ENCODE measurements around the gene DYNC1I1.

The DYNC1I1 gene

DNA sequence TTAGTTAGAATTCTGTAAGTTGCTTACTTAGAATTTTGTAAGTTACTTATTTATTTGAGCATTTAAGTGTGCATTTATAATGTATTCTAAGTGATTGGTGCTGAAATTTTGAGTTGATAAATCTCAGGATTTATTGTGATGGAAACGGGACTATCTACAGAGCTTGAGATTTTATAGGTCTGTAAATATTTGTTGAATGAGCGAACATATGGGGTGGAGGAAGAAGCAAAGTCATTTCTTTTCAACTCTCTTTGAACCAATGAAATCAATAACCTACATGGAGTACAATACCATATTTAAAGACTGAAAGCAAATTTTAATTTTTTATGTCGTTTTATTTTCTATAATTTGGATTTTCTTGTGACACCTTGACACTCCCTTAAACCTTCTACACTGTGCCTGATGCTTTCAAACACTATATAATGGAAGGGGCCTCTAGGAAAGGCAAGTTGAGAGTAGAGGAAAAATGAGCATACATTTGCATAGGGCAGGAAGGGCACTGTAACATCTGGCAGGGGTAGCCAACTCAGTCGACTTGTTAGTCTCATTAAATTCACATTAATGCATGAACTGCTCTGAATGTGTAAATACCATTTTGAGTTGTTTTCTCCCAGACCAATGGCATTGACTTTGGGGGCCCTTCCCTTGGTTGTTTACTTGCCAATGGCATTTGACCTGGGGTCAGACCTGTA, 204.2 kb downstream of the DYNC1I1 start:
- Histone ChIP-seq H3K9ac (ENCODE audit: low read depth in 1 of 2, low read length in 2 of 2) (no peak overlapping the region), H3K36me3 (ENCODE audit: control insufficient read depth in 1 of 2, insufficient read depth in 2 of 2, low read length in 2 of 2) (no peaks in the 10 kb centered on the region), H3K4me3 (ENCODE audit: low read depth in 1 of 2, low read length in 2 of 2) (no peak overlapping the region), H3K27ac (ENCODE audit: low read depth, low read length) (no peak overlapping the region), H3K4me1 (ENCODE audit: control insufficient read depth in 1 of 2, insufficient read depth in 2 of 2, low read length in 2 of 2) (peaks cover 0 to 10% of the 10 kb centered on the region in 2 donors), H3K27me3 (ENCODE audit: control insufficient read depth in 1 of 2, insufficient read depth in 2 of 2, low read length in 2 of 2) (no peaks in the 10 kb centered on the region), H3K9me3 (ENCODE audit: control insufficient read depth in 1 of 2, low read length in 2 of 2) (no peaks in the 10 kb centered on the region)

DNA sequence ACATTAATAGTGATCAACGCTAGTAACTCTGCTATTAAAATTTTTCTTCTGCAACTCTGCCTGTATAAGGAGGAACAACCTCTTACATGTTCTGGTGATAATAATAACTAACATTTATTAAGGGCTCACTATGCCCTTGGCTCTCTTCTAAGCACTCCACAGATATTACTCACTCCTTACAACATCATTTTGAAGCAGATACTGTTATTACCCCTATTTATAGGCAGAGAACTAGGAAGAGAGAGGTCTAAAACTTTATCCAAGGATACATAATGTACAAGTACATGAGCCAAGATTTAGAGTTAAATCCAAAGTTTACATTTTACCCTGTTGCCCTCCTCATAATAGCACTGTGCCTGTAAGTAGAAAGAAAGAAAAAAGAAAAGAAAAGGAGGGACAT, 205.6 kb downstream of the DYNC1I1 start:
- peaks cover 0 to 10% of the 10 kb centered on the region in 2 donors for H3K4me1 ChIP-seq (ENCODE audit: control insufficient read depth in 1 of 2, insufficient read depth in 2 of 2, low read length in 2 of 2)
- no peaks in the 10 kb centered on the region for H3K36me3 ChIP-seq (ENCODE audit: control insufficient read depth in 1 of 2, insufficient read depth in 2 of 2, low read length in 2 of 2)
- no peak overlapping the region for H3K4me3 ChIP-seq (ENCODE audit: low read depth in 1 of 2, low read length in 2 of 2)
- no peaks in the 10 kb centered on the region for H3K9me3 ChIP-seq (ENCODE audit: control insufficient read depth in 1 of 2, low read length in 2 of 2)
- no peak overlapping the region for H3K27ac ChIP-seq (ENCODE audit: low read depth, low read length)
- H3K27me3 ChIP-seq (ENCODE audit: control insufficient read depth in 1 of 2, insufficient read depth in 2 of 2, low read length in 2 of 2) = no peaks in the 10 kb centered on the region
- no peak overlapping the region for H3K9ac ChIP-seq (ENCODE audit: low read depth in 1 of 2, low read length in 2 of 2)

DNA sequence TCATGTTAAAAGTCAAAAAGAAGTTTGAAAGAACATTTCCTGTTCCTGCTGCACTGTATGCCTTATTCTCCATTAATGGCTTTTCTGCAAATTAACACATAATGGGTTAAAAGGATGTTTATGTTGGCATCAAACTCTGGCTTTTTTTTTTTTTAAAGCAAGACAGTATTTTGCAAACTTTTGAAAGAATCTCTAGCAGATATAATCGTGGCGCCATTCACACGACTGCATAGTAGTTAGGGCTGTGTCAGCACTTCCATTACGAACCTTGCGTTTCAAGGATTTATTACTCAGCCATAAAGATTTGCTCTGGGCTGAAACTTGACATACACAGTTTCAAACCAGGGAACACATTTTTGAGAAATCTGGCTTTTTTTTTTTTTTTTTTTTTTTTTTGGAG, 207.8 kb downstream of the DYNC1I1 start:
- H3K9me3 ChIP-seq (ENCODE audit: control insufficient read depth in 1 of 2, low read length in 2 of 2) = no peaks in the 10 kb centered on the region
- no peak overlapping the region for H3K4me3 ChIP-seq (ENCODE audit: low read depth in 1 of 2, low read length in 2 of 2)
- no peak overlapping the region for H3K9ac ChIP-seq (ENCODE audit: low read depth in 1 of 2, low read length in 2 of 2)
- H3K27me3 ChIP-seq (ENCODE audit: control insufficient read depth in 1 of 2, insufficient read depth in 2 of 2, low read length in 2 of 2) = no peaks in the 10 kb centered on the region
- H3K27ac ChIP-seq (ENCODE audit: low read depth, low read length) = no peak overlapping the region
- peaks cover 0 to 10% of the 10 kb centered on the region in 2 donors for H3K4me1 ChIP-seq (ENCODE audit: control insufficient read depth in 1 of 2, insufficient read depth in 2 of 2, low read length in 2 of 2)
- H3K36me3 ChIP-seq (ENCODE audit: control insufficient read depth in 1 of 2, insufficient read depth in 2 of 2, low read length in 2 of 2) = no peaks in the 10 kb centered on the region

DNA sequence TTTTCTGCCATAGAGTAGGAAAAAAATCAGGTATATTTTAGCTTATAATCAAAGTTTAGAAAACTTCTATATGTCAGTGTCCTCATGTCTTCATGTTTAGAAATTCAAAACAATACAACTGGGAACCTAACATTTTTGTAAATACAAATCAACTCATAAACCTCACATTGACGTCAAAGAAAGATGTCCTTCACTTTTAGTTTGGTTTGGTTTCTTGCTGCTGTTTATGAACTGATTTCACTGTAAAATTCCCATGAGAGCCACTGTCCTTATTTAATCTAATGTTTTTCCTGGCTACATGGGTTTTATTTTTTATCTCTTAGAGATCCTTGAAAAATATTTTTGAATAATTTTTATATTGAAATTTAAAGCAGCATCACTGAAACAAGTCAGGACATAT, 208.4 kb downstream of the DYNC1I1 start:
- Histone ChIP-seq H3K9ac (ENCODE audit: low read depth in 1 of 2, low read length in 2 of 2) (no peak overlapping the region), H3K9me3 (ENCODE audit: control insufficient read depth in 1 of 2, low read length in 2 of 2) (no peaks in the 10 kb centered on the region), H3K36me3 (ENCODE audit: control insufficient read depth in 1 of 2, insufficient read depth in 2 of 2, low read length in 2 of 2) (no peaks in the 10 kb centered on the region), H3K4me3 (ENCODE audit: low read depth in 1 of 2, low read length in 2 of 2) (no peak overlapping the region), H3K27me3 (ENCODE audit: control insufficient read depth in 1 of 2, insufficient read depth in 2 of 2, low read length in 2 of 2) (no peaks in the 10 kb centered on the region), H3K4me1 (ENCODE audit: control insufficient read depth in 1 of 2, insufficient read depth in 2 of 2, low read length in 2 of 2) (peaks cover 0 to 10% of the 10 kb centered on the region in 2 donors), H3K27ac (ENCODE audit: low read depth, low read length) (no peak overlapping the region)

DNA sequence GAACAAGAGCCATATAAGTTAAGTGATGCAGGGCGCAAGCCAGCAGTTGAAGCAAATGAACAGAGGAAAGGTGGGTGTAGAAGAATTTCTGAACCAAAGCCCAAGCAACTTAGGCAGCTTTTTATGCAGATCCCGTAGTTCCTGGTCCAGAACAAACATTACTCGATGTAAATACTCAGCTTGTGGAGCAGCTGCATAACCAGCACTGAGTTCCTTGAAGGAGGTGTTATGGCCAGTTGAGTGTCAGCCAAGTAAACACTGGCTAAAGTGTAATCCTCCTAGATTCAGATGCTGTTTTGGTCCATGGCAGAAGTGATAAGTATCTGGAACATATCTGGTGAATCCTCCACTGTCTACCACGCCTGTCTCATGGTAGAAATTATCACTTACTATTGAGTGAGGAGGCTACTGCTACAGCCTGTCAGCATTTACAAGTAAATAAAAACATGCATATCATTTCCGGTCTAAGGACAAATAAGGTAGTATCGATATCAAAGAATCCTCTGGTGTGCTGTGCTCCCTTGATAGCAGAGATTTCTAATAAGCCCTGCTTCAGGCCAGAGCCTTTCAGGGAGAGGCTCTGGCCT, 213.9 kb downstream of the DYNC1I1 start:
- Histone ChIP-seq H3K27ac (ENCODE audit: low read depth, low read length) (no peak overlapping the region), H3K4me1 (ENCODE audit: control insufficient read depth in 1 of 2, insufficient read depth in 2 of 2, low read length in 2 of 2) (peaks cover 14 to 21% of the 10 kb centered on the region in 2 donors), H3K27me3 (ENCODE audit: control insufficient read depth in 1 of 2, insufficient read depth in 2 of 2, low read length in 2 of 2) (no peaks in the 10 kb centered on the region), H3K9me3 (ENCODE audit: control insufficient read depth in 1 of 2, low read length in 2 of 2) (no peaks in the 10 kb centered on the region), H3K9ac (ENCODE audit: low read depth in 1 of 2, low read length in 2 of 2) (no peak overlapping the region), H3K4me3 (ENCODE audit: low read depth in 1 of 2, low read length in 2 of 2) (no peak overlapping the region), H3K36me3 (ENCODE audit: control insufficient read depth in 1 of 2, insufficient read depth in 2 of 2, low read length in 2 of 2) (no peaks in the 10 kb centered on the region)

DNA sequence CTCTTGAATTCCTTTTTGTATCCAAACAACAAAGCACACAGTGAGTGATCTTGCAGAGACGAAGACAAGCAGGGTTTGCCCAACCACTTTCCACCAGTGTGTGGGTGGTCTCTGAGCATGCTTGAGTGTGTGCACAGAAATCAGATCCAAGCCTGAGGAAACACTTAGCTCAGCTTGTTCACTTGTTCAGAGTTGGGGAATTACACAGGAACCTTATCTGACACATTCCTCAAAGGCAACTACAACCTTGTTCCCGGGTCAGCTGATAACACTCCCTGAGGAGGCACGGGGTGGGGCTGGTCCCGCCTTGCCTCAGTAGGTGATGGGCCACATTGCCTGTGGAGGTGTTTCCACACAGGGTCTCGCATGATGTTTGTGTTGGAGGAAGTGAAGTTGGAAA, 216.9 kb downstream of the DYNC1I1 start:
- peak overlapping the region in 1 of 2 donors; percentile 40 for H3K4me3 ChIP-seq (ENCODE audit: low read depth in 1 of 2, low read length in 2 of 2)
- no peaks in the 10 kb centered on the region for H3K36me3 ChIP-seq (ENCODE audit: control insufficient read depth in 1 of 2, insufficient read depth in 2 of 2, low read length in 2 of 2)
- H3K9ac ChIP-seq (ENCODE audit: low read depth in 1 of 2, low read length in 2 of 2) = no peak overlapping the region
- no peaks in the 10 kb centered on the region for H3K9me3 ChIP-seq (ENCODE audit: control insufficient read depth in 1 of 2, low read length in 2 of 2)
- no peak overlapping the region for H3K27ac ChIP-seq (ENCODE audit: low read depth, low read length)
- no peaks in the 10 kb centered on the region for H3K27me3 ChIP-seq (ENCODE audit: control insufficient read depth in 1 of 2, insufficient read depth in 2 of 2, low read length in 2 of 2)
- peaks cover 14 to 21% of the 10 kb centered on the region in 2 donors for H3K4me1 ChIP-seq (ENCODE audit: control insufficient read depth in 1 of 2, insufficient read depth in 2 of 2, low read length in 2 of 2)

DNA sequence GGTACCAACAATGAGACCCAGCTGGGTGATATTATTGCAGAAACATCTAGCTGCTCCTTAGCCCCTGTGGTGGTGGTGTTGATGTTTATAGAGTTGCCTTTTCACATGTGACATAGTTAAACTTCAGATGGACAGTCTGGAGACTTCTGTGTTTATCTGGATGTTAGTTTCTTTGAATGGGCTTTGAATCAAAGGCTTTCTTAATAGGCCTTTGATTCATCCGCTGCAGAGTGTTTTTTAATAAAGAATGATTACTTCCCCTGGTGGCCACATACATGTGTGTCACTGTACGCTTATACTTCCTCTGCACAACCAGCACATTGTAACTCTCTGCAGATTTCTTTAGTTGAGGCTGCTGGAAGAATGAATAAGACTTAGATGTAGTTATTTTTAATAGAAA, 221.0 kb downstream of the DYNC1I1 start:
- Histone ChIP-seq H3K4me1 (ENCODE audit: control insufficient read depth in 1 of 2, insufficient read depth in 2 of 2, low read length in 2 of 2) (peaks cover 12 to 20% of the 10 kb centered on the region in 2 donors), H3K4me3 (ENCODE audit: low read depth in 1 of 2, low read length in 2 of 2) (no peak overlapping the region), H3K36me3 (ENCODE audit: control insufficient read depth in 1 of 2, insufficient read depth in 2 of 2, low read length in 2 of 2) (no peaks in the 10 kb centered on the region), H3K27ac (ENCODE audit: low read depth, low read length) (no peak overlapping the region), H3K9ac (ENCODE audit: low read depth in 1 of 2, low read length in 2 of 2) (no peak overlapping the region), H3K27me3 (ENCODE audit: control insufficient read depth in 1 of 2, insufficient read depth in 2 of 2, low read length in 2 of 2) (no peaks in the 10 kb centered on the region), H3K9me3 (ENCODE audit: control insufficient read depth in 1 of 2, low read length in 2 of 2) (no peaks in the 10 kb centered on the region)

DNA sequence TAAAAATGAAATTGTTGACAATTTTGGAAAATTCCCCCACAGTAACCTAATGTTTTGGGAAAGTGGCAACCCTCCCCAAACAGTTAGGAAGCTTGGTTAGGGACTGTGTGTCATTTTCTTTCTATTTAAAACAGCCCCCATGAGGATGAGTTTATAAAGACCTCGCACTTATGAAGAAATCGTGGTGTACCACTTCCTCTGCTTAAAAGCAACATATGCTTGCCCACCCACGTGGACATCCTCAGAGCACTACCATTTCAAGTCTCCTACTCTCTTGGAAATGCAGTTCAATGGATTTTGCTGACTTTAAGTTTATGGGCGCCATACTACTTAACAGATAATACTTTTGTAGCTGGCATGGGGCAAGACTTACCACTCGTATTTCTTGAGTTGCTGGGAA, 223.8 kb downstream of the DYNC1I1 start:
- Histone ChIP-seq H3K4me1 (ENCODE audit: control insufficient read depth in 1 of 2, insufficient read depth in 2 of 2, low read length in 2 of 2) (no peaks in the 10 kb centered on the region), H3K9ac (ENCODE audit: low read depth in 1 of 2, low read length in 2 of 2) (no peak overlapping the region), H3K27ac (ENCODE audit: low read depth, low read length) (no peak overlapping the region), H3K36me3 (ENCODE audit: control insufficient read depth in 1 of 2, insufficient read depth in 2 of 2, low read length in 2 of 2) (no peaks in the 10 kb centered on the region), H3K9me3 (ENCODE audit: control insufficient read depth in 1 of 2, low read length in 2 of 2) (no peaks in the 10 kb centered on the region), H3K4me3 (ENCODE audit: low read depth in 1 of 2, low read length in 2 of 2) (no peak overlapping the region), H3K27me3 (ENCODE audit: control insufficient read depth in 1 of 2, insufficient read depth in 2 of 2, low read length in 2 of 2) (no peaks in the 10 kb centered on the region)

DNA sequence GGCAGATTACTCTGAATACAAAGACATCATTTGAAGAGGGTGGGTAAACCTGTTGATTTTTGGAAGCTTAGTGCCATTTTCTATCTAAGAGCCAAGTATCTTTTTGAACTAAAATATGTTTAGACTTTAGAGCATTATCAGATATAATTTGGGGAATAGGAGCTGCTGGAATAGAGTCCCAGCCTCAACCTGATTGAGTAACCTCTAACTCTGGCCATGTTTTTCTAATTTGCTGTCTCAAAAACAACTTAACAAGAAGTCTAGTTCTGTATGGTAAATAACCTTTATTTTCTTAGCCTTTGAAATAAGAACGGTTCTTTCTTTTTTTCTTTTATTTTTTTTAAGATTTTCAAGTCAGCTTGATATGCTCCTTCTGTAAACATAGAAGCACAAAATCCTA, 224.5 kb downstream of the DYNC1I1 start:
- Histone ChIP-seq H3K27me3 (ENCODE audit: control insufficient read depth in 1 of 2, insufficient read depth in 2 of 2, low read length in 2 of 2) (no peaks in the 10 kb centered on the region), H3K27ac (ENCODE audit: low read depth, low read length) (no peak overlapping the region), H3K9me3 (ENCODE audit: control insufficient read depth in 1 of 2, low read length in 2 of 2) (no peaks in the 10 kb centered on the region), H3K36me3 (ENCODE audit: control insufficient read depth in 1 of 2, insufficient read depth in 2 of 2, low read length in 2 of 2) (no peaks in the 10 kb centered on the region), H3K4me1 (ENCODE audit: control insufficient read depth in 1 of 2, insufficient read depth in 2 of 2, low read length in 2 of 2) (no peaks in the 10 kb centered on the region), H3K9ac (ENCODE audit: low read depth in 1 of 2, low read length in 2 of 2) (no peak overlapping the region), H3K4me3 (ENCODE audit: low read depth in 1 of 2, low read length in 2 of 2) (no peak overlapping the region)

DNA sequence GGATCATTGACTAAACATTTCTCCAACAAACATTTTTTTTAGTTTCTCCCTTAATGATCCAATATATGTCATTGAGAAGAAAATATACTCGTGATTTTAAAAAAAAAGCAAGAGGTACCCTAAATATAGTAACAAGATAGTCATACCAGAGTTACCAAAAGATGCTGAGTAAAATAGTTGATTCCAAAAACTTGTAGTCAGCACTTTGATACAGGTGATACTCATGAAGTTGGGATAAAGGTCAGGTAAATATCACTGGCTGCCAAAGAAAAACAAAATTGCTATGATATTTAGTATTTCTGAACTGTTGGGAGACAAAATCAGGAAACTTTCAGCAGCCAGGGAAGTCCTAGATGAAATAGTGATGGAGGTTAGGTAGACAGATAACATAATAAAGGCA, 225.3 kb downstream of the DYNC1I1 start:
- H3K4me3 ChIP-seq (ENCODE audit: low read depth in 1 of 2, low read length in 2 of 2) = no peak overlapping the region
- no peak overlapping the region for H3K9ac ChIP-seq (ENCODE audit: low read depth in 1 of 2, low read length in 2 of 2)
- H3K27ac ChIP-seq (ENCODE audit: low read depth, low read length) = no peak overlapping the region
- H3K9me3 ChIP-seq (ENCODE audit: control insufficient read depth in 1 of 2, low read length in 2 of 2) = no peaks in the 10 kb centered on the region
- no peaks in the 10 kb centered on the region for H3K36me3 ChIP-seq (ENCODE audit: control insufficient read depth in 1 of 2, insufficient read depth in 2 of 2, low read length in 2 of 2)
- no peaks in the 10 kb centered on the region for H3K27me3 ChIP-seq (ENCODE audit: control insufficient read depth in 1 of 2, insufficient read depth in 2 of 2, low read length in 2 of 2)
- H3K4me1 ChIP-seq (ENCODE audit: control insufficient read depth in 1 of 2, insufficient read depth in 2 of 2, low read length in 2 of 2) = no peaks in the 10 kb centered on the region
